Loucy (cell line): Measurements from ENCODE around the gene GABRB2.
"Not testable (repeated sequence)": the region's sequence is repeated elsewhere in the genome, so short reads cannot be mapped to it uniquely, and the experiment has no call there.

Experiments used
- H2AFZ ChIP-seq: fragments of 200-600 bp; sonication (generic); 2 replicates; pipeline ENCODE4 v1.6.0; 2016; ENCODE audit warnings: antibody characterized with exemption, mild to moderate bottlenecking, low read length, moderate library complexity
- H3F3A ChIP-seq: fragments of 200-600 bp; 2 replicates; pipeline ENCODE4 v1.6.0; 2016; ENCODE audit warnings: antibody characterized with exemption, low read depth, mild to moderate bottlenecking
- H3K27me3 ChIP-seq: fragments of 200-600 bp; sonication (generic); 2 replicates; pipeline ENCODE4 v1.6.1; 2014; ENCODE audit warnings: low read length, mild to moderate bottlenecking; ENCODE audit not compliant: insufficient read depth, poor library complexity, severe bottlenecking
- H3K36me3 ChIP-seq: fragments of 200-600 bp; sonication (generic); 2 replicates; pipeline ENCODE4 v1.6.1; 2016; ENCODE audit warnings: low read length; ENCODE audit not compliant: insufficient read depth
- H3K4me1 ChIP-seq: fragments of 200-600 bp; sonication (generic); 2 replicates; pipeline ENCODE4 v1.5.1; 2014; ENCODE audit warnings: low read length, mild to moderate bottlenecking; ENCODE audit not compliant: insufficient read depth, poor library complexity, severe bottlenecking
- H3K4me2 ChIP-seq: fragments of 200-600 bp; sonication (generic); 2 replicates; pipeline ENCODE4 v1.6.0; 2014; ENCODE audit warnings: antibody characterized with exemption, low read length, low read depth, mild to moderate bottlenecking; ENCODE audit not compliant: poor library complexity, severe bottlenecking
- H3K4me3 ChIP-seq: fragments of 200-600 bp; sonication (generic); 2 replicates; pipeline ENCODE4 v1.5.1; 2014; ENCODE audit warnings: low read length, mild to moderate bottlenecking, mixed read lengths; ENCODE audit not compliant: poor library complexity, severe bottlenecking
- H3K79me2 ChIP-seq: fragments of 200-600 bp; sonication (generic); 2 replicates; pipeline ENCODE4 v1.6.1; 2014; ENCODE audit warnings: low read length; ENCODE audit not compliant: insufficient read depth
- H3K9ac ChIP-seq: fragments of 200-600 bp; sonication (generic); 2 replicates; pipeline ENCODE4 v1.6.0; 2014; ENCODE audit warnings: mild to moderate bottlenecking, low read depth, low read length, moderate library complexity; ENCODE audit not compliant: poor library complexity, severe bottlenecking
- H3K9me2 ChIP-seq: fragments of 200-600 bp; sonication (generic); replicated peaks from 2 replicates; pipeline ENCODE4 v1.6.1; 2016; ENCODE audit warnings: low read depth, low read length, mixed read lengths
- H3K9me3 ChIP-seq: fragments of 200-600 bp; sonication (generic); 2 replicates; pipeline ENCODE4 v1.6.1; 2014; ENCODE audit warnings: mild to moderate bottlenecking, antibody characterized with exemption, low read length, low read depth; ENCODE audit not compliant: insufficient read depth
- H4K20me1 ChIP-seq: fragments of 200-600 bp; sonication (generic); 2 replicates; pipeline ENCODE4 v1.6.0; 2014; ENCODE audit warnings: antibody characterized with exemption, low read length, mild to moderate bottlenecking; ENCODE audit not compliant: insufficient read depth, poor library complexity, severe bottlenecking
- CTCF ChIP-seq: fragments of 200-600 bp; sonication (generic); conservative IDR thresholded peaks from 2 replicates; pipeline ENCODE4 v1.5.1; 2014; ENCODE audit warnings: mild to moderate bottlenecking, antibody characterized with exemption, low read length
- EZH2phosphoT487 ChIP-seq: fragments of 200-600 bp; IDR thresholded peaks from 2 replicates; pipeline ENCODE4 v1.6.1; 2018; ENCODE audit warnings: antibody characterized with exemption, mild to moderate bottlenecking, moderate library complexity, borderline replicate concordance

The GABRB2 gene

GRCh38 chr5:161530700-161531099, 15.8 kb downstream of the GABRB2 start:
- no peaks in the 10 kb centered on the region for H4K20me1 ChIP-seq
- no peaks in the 10 kb centered on the region for H3K36me3 ChIP-seq
- H3F3A ChIP-seq = no peaks in the 10 kb centered on the region
- H2AFZ ChIP-seq = no peak overlapping the region
- H3K9ac ChIP-seq = no peak overlapping the region
- H3K27me3 ChIP-seq = no peaks in the 10 kb centered on the region
- H3K79me2 ChIP-seq = no peaks in the 10 kb centered on the region
- H3K4me1 ChIP-seq = no peaks in the 10 kb centered on the region
- H3K4me2 ChIP-seq = no peak overlapping the region
- H3K4me3 ChIP-seq = no peak overlapping the region
- H3K9me3 ChIP-seq = no peaks in the 10 kb centered on the region
- TF ChIP-seq EZH2phosphoT487 (no peak), CTCF (no peak)
- no peaks in the 10 kb centered on the region for H3K9me2 ChIP-seq

- H3K36me3 ChIP-seq = no peaks in the 10 kb centered on the region
- no peaks in the 10 kb centered on the region for H3K4me1 ChIP-seq
- H3K9me2 ChIP-seq = no peaks in the 10 kb centered on the region
- TF ChIP-seq EZH2phosphoT487 (no peak), CTCF (no peak)
- H4K20me1 ChIP-seq = no peaks in the 10 kb centered on the region
- no peak overlapping the region for H3K4me3 ChIP-seq
- H3K27me3 ChIP-seq = no peaks in the 10 kb centered on the region
- no peaks in the 10 kb centered on the region for H3K9me3 ChIP-seq
- no peak overlapping the region for H3K4me2 ChIP-seq
- H2AFZ ChIP-seq = no peak overlapping the region
- H3K79me2 ChIP-seq = no peaks in the 10 kb centered on the region
- no peaks in the 10 kb centered on the region for H3F3A ChIP-seq
- no peak overlapping the region for H3K9ac ChIP-seq
Observed at GRCh38 chr5:161513942-161514341, 32.6 kb downstream of the GABRB2 start.

- no peak overlapping the region for H3K4me3 ChIP-seq
- no peak overlapping the region for H3K9ac ChIP-seq
- no peaks in the 10 kb centered on the region for H3K4me1 ChIP-seq
- no peaks in the 10 kb centered on the region for H3K79me2 ChIP-seq
- H2AFZ ChIP-seq = no peak overlapping the region
- no peak for TF ChIP-seq CTCF
- TF ChIP-seq EZH2phosphoT487 = no peak
- no peaks in the 10 kb centered on the region for H3K27me3 ChIP-seq
- no peaks in the 10 kb centered on the region for H4K20me1 ChIP-seq
- no peaks in the 10 kb centered on the region for H3F3A ChIP-seq
- H3K9me3 ChIP-seq = no peaks in the 10 kb centered on the region
- no peaks in the 10 kb centered on the region for H3K9me2 ChIP-seq
- no peaks in the 10 kb centered on the region for H3K36me3 ChIP-seq
- H3K4me2 ChIP-seq = no peak overlapping the region
Observed at GRCh38 chr5:161507591-161507990, 38.9 kb downstream of the GABRB2 start.

GRCh38 chr5:161505160-161505559, 41.4 kb downstream of the GABRB2 start:
- H3K9ac ChIP-seq, H2AFZ ChIP-seq, H3K9me3 ChIP-seq, H3F3A ChIP-seq, H3K4me2 ChIP-seq, H4K20me1 ChIP-seq, H3K27me3 ChIP-seq, H3K4me1 ChIP-seq, H3K36me3 ChIP-seq, H3K79me2 ChIP-seq, H3K4me3 ChIP-seq, H3K9me2 ChIP-seq: not testable (repeated sequence)
